GM23248 (cell line): ENCODE data around the gene CMSS1. TPM values are rescaled to one million over a fixed set of nuclear protein-coding genes. Genes with fewer than 3 reads are reported as not detected.
A peak's percentile ranks its signal among the peaks of the same experiment; 100 is the strongest.

Source experiments
- DNase-seq: peaks from one replicate; pipeline ENCODE4 v3.0.0-alpha.2; 2015
- H2AFZ ChIP-seq: fragments of 200-600 bp; sonication (generic); 2 replicates; pipeline ENCODE4 v1.6.1; 2016; ENCODE audit warnings: antibody characterized with exemption
- H3F3A ChIP-seq: fragments of 200-600 bp; sonication (generic); 2 replicates; pipeline ENCODE4 v1.6.1; 2016; ENCODE audit warnings: mild to moderate bottlenecking, antibody characterized with exemption, mixed run types; ENCODE audit not compliant: insufficient read depth
- H3K27ac ChIP-seq: fragments of 200-600 bp; sonication (generic); 2 replicates; pipeline ENCODE4 v1.5.1; 2016; ENCODE audit warnings: mild to moderate bottlenecking
- H3K27me3 ChIP-seq: fragments of 200-600 bp; sonication (generic); replicated peaks from 2 replicates; pipeline ENCODE4 v1.6.1; 2016; ENCODE audit warnings: mild to moderate bottlenecking; ENCODE audit not compliant: insufficient read depth
- H3K36me3 ChIP-seq: fragments of 200-600 bp; sonication (generic); 2 replicates; pipeline ENCODE4 v1.6.1; 2016; ENCODE audit warnings: low read depth, mild to moderate bottlenecking
- H3K4me1 ChIP-seq: fragments of 200-600 bp; sonication (generic); 2 replicates; pipeline ENCODE4 v1.6.1; 2016; ENCODE audit warnings: mild to moderate bottlenecking; ENCODE audit not compliant: insufficient read depth
- H3K4me2 ChIP-seq: fragments of 200-600 bp; sonication (generic); one replicate; pipeline ENCODE4 v1.6.1; 2016; ENCODE audit warnings: mild to moderate bottlenecking; ENCODE audit not compliant: unreplicated experiment
- H3K4me3 ChIP-seq: fragments of 200-600 bp; sonication (generic); 2 replicates; pipeline ENCODE4 v1.5.1; 2016; ENCODE audit warnings: mild to moderate bottlenecking
- H3K79me2 ChIP-seq: fragments of 200-600 bp; sonication (generic); 2 replicates; pipeline ENCODE4 v1.6.1; 2016; ENCODE audit warnings: mild to moderate bottlenecking; ENCODE audit not compliant: insufficient read depth
- H3K9ac ChIP-seq: fragments of 200-600 bp; sonication (generic); 2 replicates; pipeline ENCODE4 v1.6.1; 2016; ENCODE audit warnings: mild to moderate bottlenecking
- H3K9me2 ChIP-seq: fragments of 200-600 bp; sonication (generic); 2 replicates; pipeline ENCODE4 v1.6.1; 2016; ENCODE audit warnings: mixed run types, mild to moderate bottlenecking, moderate library complexity; ENCODE audit not compliant: insufficient read depth
- H3K9me3 ChIP-seq: fragments of 200-600 bp; sonication (generic); one replicate; pipeline ENCODE4 v1.6.1; 2017; ENCODE audit warnings: low read depth
- H4K20me1 ChIP-seq: fragments of 200-600 bp; sonication (generic); 2 replicates; pipeline ENCODE4 v1.6.0; 2016; ENCODE audit not compliant: insufficient read depth
- EZH2 ChIP-seq: fragments of 200-600 bp; sonication (generic); IDR thresholded peaks from 2 replicates; pipeline ENCODE4 v1.6.1; 2018; ENCODE audit warnings: antibody characterized with exemption, mild to moderate bottlenecking; ENCODE audit not compliant: insufficient read depth, poor library complexity, severe bottlenecking
- EZH2phosphoT487 ChIP-seq: fragments of 200-600 bp; sonication (generic); IDR thresholded peaks from 2 replicates; pipeline ENCODE4 v1.6.1; 2018; ENCODE audit warnings: antibody characterized with exemption, moderate library complexity, mild to moderate bottlenecking, low read depth; ENCODE audit not compliant: insufficient read depth
- WGBS, 2 experiments: methylation state at CpG; one replicate each; pipeline ENCODE4 v1.1.6; 2015 to 2017; ENCODE audit warnings: low lambda C conversion rate in 2 of 2, low coverage in 1 of 2; ENCODE audit errors: missing lambda C conversion rate in 2 of 2; 5-methylcytosine and 5-hydroxymethylcytosine counted together
- in situ Hi-C: fragments of 300-500 bp; cut with MboI; formaldehyde crosslinking; loops from 2 replicates; pipeline ENCODE4 v1.15.0; 2020
- polyA plus RNA-seq: library from polyadenylated mRNA; unstranded; fragments of >200 nt; fragmentation: Nextera tagmentation; extraction: Ambion mirVana; gene quantifications from 2 replicates; pipeline ENCODE4 v1.2.1, GENCODE V29; 2016
- total RNA-seq: library from RNA; depleted of rRNA; stranded (reverse); fragments of >200 nt; shearing (Covaris generic); gene quantifications from 2 replicates; pipeline ENCODE4 v1.2.3, GENCODE V29; 2014

CMSS1 gene
- total and polyA plus RNA-seq, 2 experiments from 2014 or later = 17.2 to 26.6 TPM

DNA sequence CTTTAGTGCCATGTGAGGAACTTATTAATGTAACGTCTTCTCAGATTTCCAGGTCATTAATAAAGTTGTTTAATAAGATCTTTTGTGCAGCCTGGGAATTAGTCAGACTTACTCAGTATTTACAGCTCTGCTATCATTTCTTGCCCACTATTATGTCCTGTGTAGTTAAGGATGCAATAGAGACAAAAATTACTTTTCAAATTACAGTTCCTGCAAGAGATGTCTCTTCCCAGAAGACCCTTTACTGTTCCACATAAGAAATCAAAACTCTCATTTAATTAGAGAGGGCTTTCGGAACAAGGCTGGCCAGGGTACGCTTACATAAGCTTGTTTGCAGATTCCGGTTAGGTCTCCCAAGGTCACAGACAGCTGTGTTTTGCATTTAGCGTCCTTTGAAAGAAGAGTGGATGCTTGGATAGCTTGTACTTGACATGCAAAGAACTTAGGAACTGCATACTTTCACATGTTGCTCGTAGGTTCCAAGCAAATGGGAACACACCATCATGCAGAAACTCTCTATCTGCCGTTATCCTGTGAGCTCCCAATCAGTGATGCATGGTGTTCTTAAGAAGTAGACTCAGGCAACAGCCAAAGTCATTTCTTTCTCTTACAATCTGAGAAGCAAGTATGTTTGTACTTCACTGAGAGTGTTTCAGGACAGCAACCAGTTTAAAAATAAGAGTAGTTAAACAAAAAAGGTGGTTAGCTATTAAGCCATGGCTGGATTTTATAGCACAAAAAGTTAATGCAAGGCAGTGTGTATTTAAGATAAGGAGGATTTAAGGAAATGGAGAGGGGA is 259.3 kb downstream of the CMSS1 start:
- no peak for DNase-seq

DNA sequence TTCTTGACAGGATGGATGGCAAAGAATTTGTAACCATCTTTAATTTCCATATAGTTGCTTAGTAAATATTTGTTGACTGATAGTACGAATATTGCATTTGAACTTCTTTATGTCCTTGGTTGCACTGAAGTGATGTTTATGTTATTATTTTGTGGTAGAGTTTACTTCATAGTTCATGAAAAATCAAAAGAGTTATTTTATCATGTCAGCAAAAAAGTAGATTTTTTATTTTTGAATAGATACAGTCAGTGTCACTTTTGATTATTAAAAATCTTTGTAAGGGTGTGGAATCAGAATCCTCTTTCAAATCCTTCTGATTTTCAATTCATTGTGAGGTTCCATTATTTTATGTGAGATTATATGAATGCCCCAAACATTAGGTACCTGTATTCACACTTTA is 261.7 kb downstream of the CMSS1 start:
- WGBS, 2 experiments = 92 to 95% methylated on average over 1 of the region's 1 CpG
- H3K27me3 ChIP-seq = no peaks in the 10 kb centered on the region

More for the DNA sequence above, 259.3 kb downstream of the CMSS1 start:
- Histone ChIP-seq H3K9ac (no peak overlapping the region), H3K9me3 (no peaks in the 10 kb centered on the region), H2AFZ (no peak overlapping the region), H3K4me1 (0 out of 2 replicates have a peak, but pooled peaks cover 11% of the 10 kb centered on the region), H3K27me3 (no peaks in the 10 kb centered on the region), H3K4me2 (no peak overlapping the region), H3F3A (no peaks in the 10 kb centered on the region), H3K27ac (no peak overlapping the region), H3K9me2 (0 out of 2 replicates have a peak, but pooled peaks cover 4% of the 10 kb centered on the region), H4K20me1 (no peaks in the 10 kb centered on the region), H3K36me3 (no peaks in the 10 kb centered on the region), H3K4me3 (no peak overlapping the region), H3K79me2 (no peaks in the 10 kb centered on the region)
- 56 to 57% methylated on average over 7 of the region's 7 CpGs for WGBS, 2 experiments
- TF ChIP-seq EZH2phosphoT487 (no peak), EZH2 (no peak)
- in situ Hi-C loops = no loop called here

DNA sequence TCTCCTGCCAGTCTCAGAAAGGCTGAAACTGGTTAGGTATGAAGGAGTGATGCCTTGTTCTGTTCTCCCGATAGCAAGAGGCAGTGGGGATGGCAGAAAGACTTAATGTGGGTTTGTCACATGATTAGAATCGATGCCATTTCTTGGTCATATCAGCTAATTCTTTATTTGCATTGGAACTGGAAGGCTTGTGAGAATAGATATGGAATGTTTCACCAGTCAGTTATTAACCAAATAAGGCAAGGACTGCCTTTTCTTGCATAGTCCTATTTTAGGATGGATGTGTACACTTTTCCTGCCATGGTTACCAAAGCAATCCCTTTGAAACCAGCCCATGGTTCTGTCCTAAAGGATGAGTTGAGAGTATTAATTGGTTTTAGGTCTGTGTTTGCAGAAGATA is 262.9 kb downstream of the CMSS1 start:
- H3K4me2 ChIP-seq = no peak overlapping the region
- no peaks in the 10 kb centered on the region for H3K9me3 ChIP-seq
- H3K27me3 ChIP-seq = no peaks in the 10 kb centered on the region
- no peaks in the 10 kb centered on the region for H3F3A ChIP-seq
- H3K9ac ChIP-seq = no peak overlapping the region
- no peaks in the 10 kb centered on the region for H3K36me3 ChIP-seq
- H3K4me3 ChIP-seq = no peak overlapping the region
- no peaks in the 10 kb centered on the region for H4K20me1 ChIP-seq
- H3K27ac ChIP-seq = no peak overlapping the region
- H2AFZ ChIP-seq = no peak overlapping the region
- WGBS, 2 experiments = 74 to 84% methylated on average over 2 of the region's 2 CpGs
- peak; percentile 20 for DNase-seq
- H3K9me2 ChIP-seq = 0 out of 2 replicates have a peak, but pooled peaks cover 4% of the 10 kb centered on the region
- H3K4me1 ChIP-seq = 0 out of 2 replicates have a peak, but pooled peaks cover 11% of the 10 kb centered on the region
- TF ChIP-seq EZH2phosphoT487 (no peak), EZH2 (no peak)
- in situ Hi-C loops = no loop called here
- no peaks in the 10 kb centered on the region for H3K79me2 ChIP-seq

More for the DNA sequence above, 261.7 kb downstream of the CMSS1 start:
- no peaks in the 10 kb centered on the region for H3K9me3 ChIP-seq
- H3K9ac ChIP-seq = no peak overlapping the region
- no peak overlapping the region for H3K27ac ChIP-seq
- H2AFZ ChIP-seq = no peak overlapping the region
- H3K36me3 ChIP-seq = no peaks in the 10 kb centered on the region
- TF ChIP-seq EZH2phosphoT487 (no peak), EZH2 (no peak)
- H3K9me2 ChIP-seq = 0 out of 2 replicates have a peak, but pooled peaks cover 4% of the 10 kb centered on the region
- no peak overlapping the region for H3K4me3 ChIP-seq
- no peak for DNase-seq
- H3K4me1 ChIP-seq = 0 out of 2 replicates have a peak, but pooled peaks cover 11% of the 10 kb centered on the region
- H4K20me1 ChIP-seq = no peaks in the 10 kb centered on the region
- H3F3A ChIP-seq = no peaks in the 10 kb centered on the region
- no peak overlapping the region for H3K4me2 ChIP-seq
- in situ Hi-C loops = no loop called here
- no peaks in the 10 kb centered on the region for H3K79me2 ChIP-seq

DNA sequence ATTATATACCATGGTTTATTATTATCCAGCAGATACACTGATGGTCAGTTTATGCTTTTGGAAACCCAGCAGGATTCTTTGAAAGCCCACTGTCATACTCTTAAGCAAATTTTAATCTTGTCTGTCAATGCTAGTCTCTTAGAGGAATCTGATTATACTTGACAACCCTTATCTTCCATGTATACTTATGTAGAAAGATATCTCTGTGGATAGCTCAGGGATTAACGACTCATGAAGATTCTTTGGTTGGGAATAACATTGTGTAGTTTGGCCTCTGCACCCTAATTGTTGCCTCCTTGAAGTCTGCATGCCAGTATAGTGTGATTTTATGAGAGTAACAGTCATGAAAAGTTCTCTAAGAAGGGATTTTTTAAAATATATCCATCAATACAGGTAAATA is 263.6 kb downstream of the CMSS1 start:
- H3K4me1 ChIP-seq = peaks cover 8% of the 10 kb centered on the region
- no peaks in the 10 kb centered on the region for H3K9me3 ChIP-seq
- no peaks in the 10 kb centered on the region for H3F3A ChIP-seq
- WGBS, 2 experiments = 83% methylated on average over 1 of the region's 1 CpG
- H2AFZ ChIP-seq = no peak overlapping the region
- 0 out of 2 replicates have a peak, but pooled peaks cover 4% of the 10 kb centered on the region for H3K9me2 ChIP-seq
- H3K27ac ChIP-seq = no peak overlapping the region
- H3K4me3 ChIP-seq = no peak overlapping the region
- in situ Hi-C loops = no loop called here
- H3K4me2 ChIP-seq = no peak overlapping the region
- no peak for DNase-seq
- H3K27me3 ChIP-seq = no peaks in the 10 kb centered on the region
- no peaks in the 10 kb centered on the region for H3K79me2 ChIP-seq
- H3K36me3 ChIP-seq = no peaks in the 10 kb centered on the region
- no peaks in the 10 kb centered on the region for H4K20me1 ChIP-seq
- TF ChIP-seq EZH2 (no peak), EZH2phosphoT487 (no peak)
- no peak overlapping the region for H3K9ac ChIP-seq
